ENCODE measurements around the gene TAF11L10. TPM values are rescaled to one million over a fixed set of nuclear protein-coding genes. Genes with fewer than 3 reads are reported as not detected.
"Not testable (repeated sequence)": the region's sequence is repeated elsewhere in the genome, so short reads cannot be mapped to it uniquely, and the experiment has no call there.

The TAF11L10 gene
- polyA plus RNA-seq (2014; cell fraction: cytosol; rRNA removed), result not detected in 2 replicates
- polyA plus RNA-seq (2014; cell fraction: nucleus; rRNA removed), result not detected in 2 replicates

DNA sequence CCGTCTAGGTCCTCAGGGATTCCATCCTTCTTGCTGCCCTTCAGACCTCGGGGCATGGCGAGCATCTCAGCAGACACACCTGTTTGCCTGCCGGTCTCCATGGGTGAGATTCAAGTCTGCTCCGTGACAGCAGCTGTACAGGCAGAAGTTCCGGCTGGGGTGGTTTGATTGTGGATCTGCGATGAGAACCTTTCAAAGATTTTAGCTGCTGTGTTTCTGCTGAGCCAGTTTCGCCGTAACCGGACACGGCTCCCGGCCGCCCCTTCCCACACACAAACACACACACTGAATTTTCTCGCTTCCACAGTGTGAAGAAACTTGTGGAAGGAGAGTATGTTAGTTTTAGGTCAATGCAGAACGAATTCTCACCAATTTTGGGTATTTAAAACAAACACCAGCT, at the start of gene TAF11L10:
Gene TAF11L10, minus strand, starts transcription at position 101 of the 400 bp plus-strand sequence.
- DNase-seq (ENCODE audit: low spot score), result not testable (repeated sequence)

DNA sequence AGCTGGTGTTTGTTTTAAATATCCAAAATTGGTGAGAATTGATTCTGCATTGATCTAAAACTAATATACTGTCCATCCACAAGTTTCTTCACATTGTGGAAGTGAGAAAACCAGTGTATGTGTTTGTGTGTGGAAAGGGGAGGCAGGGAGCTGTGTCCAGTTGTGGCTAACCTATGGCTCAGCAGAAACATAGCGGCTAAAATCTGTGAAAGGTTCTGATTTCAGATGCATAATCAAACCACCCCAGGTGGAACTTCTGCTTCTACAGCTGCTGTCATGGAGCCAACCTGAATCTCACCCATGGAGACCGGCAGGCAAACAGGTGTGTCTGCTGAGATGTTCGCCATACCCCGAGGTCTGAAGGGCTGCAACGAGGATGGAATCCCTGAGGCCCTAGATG, 36.5 kb upstream of the TAF11L10 start, which contains the start of gene TAF11L14:
Gene TAF11L14, plus strand, starts transcription at position 301 of the 400 bp plus-strand sequence.
- no peak for DNase-seq (ENCODE audit: low spot score)

DNA sequence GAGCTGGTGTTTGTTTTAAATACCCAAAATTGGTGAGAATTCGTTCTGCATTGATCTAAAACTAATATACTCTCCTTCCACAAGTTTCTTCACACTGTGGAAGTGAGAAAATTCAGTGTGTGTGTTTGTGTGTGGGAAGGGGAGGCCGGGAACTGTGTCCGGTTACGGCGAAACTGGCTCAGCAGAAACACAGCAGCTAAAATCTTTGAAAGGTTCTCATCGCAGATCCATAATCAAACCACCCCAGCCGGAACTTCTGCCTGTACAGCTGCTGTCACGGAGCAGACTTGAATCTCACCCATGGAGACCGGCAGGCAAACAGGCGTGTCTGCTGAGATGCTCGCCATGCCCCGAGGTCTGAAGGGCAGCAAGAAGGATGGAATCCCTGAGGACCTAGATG, 34.2 kb upstream of the TAF11L10 start, which contains the start of gene TAF11L13:
Gene TAF11L13, plus strand, starts transcription at position 301 of the 400 bp plus-strand sequence.
- DNase-seq (ENCODE audit: low spot score), result not testable (repeated sequence)

DNA sequence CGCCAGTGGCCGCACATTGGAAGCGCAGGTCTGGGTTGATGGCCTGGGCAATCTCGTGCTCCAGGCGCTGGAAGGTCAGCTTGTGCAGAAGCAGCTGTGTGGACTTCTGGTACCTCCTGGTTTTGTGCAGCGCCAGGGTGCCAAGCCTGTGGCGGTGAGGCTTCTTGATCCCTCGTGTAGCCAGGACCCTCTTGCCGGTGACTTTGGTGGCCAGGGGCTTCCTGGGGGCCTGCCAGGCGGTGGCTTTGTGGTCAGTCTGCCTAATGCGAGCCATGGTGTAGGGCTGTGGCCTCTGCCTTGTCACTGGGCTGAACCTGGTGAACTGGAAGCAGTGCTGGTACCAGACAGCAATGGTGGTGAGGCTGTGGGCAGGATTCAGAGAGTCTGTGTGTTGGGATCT, 28.1 kb upstream of the TAF11L10 start:
- DNase-seq (ENCODE audit: low spot score), result no peak

DNA sequence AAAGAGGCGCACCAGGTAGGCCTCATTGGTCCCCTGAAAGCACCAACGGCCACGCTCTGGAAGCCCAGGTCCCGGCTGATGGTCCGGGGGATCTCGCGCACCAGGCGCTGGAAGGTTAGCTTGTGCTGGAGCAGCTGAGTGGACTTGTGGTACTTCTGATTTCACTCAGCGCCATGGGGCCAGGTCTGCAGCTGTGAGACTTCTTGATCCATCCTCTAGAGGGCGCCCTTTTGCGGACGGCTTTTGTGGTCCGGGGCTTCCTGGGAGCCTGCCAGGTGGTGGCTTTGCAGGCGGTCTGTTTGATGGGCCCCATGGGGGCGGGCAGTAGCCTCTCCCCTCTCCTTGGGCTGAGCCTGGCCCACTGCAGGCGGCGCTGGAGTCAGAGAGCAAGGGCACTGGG, 23.0 kb upstream of the TAF11L10 start:
- DNase-seq (ENCODE audit: low spot score), result no peak

DNA sequence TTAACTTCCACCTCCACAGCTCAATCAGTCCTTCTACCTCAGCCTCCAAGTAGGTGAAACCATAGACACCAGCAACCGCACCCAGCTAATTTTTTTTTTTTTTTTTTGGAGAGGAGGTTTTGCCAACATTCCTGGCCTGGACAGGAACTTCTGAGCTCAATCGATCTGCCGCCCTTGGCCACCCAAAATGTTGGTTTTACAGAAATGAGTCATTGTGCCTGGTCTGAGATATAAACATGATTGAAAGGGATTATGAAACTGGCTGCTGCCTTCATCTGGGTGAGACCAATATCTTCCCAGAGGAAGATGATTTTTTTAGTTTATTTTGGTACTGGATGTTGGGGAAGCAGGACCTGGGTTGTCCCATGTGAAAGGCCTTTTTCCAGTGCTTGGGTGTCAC, 21.7 kb upstream of the TAF11L10 start:
- no peak for DNase-seq (ENCODE audit: low spot score)

DNA sequence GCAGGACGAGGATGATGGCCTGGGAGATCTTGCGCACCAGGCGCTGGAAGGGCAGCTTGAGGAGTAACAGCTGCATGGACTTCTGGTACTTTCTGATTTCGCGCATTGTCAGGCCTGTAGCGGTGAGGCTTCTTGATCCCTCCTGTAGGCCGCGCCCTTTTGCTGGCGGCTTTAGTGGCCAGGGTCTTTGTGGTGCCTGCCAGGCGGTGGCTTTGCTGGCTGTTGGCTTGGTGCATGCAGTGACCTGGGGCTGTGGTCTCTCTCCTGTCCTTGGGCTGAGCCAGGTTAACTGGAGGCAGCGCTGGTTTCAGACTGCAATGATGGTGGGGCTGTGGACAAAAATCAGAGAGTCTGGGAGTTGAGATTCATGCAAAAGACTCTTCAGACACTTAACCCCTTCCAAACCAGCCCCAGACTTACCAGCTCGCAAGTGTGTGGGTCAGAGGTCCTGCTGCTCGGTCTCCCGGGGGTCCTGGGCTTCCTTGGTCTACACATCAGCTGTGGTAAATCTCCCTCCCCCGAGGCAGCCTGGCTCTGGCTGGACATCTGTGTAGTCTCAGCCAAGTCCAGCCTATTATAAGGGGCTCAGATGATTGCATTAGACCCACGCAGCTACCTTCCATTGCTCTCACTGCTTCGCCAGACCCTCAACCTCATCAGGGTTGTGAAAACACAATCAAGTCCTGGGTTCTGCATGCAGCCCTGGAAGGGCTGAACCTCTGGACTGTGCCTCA, 17.4 kb upstream of the TAF11L10 start:
- DNase-seq (ENCODE audit: low spot score), result peak; percentile 75

DNA sequence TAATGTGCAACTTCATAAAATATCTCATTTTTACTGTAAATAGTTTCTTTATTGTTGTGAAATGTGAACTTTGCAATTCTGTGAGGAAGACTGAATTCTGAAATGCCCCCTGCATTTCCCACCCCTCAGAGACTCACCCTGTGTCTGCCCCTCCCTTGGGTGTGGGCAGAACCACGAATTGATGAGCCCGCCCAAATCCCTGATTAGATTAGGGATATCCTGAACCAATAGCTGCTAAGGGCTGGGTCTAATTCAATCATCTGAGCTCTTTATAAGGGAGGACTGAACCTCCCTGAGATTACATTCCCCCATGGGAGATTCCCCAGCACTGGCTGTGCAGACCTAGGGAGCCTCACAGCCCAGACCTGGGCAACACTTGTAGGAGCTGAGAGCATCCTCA, 12.5 kb upstream of the TAF11L10 start, which contains the start of gene TAF11L12:
Gene TAF11L12, plus strand, starts transcription at position 301 of the 400 bp plus-strand sequence.
- DNase-seq (ENCODE audit: low spot score), result not testable (repeated sequence)

DNA sequence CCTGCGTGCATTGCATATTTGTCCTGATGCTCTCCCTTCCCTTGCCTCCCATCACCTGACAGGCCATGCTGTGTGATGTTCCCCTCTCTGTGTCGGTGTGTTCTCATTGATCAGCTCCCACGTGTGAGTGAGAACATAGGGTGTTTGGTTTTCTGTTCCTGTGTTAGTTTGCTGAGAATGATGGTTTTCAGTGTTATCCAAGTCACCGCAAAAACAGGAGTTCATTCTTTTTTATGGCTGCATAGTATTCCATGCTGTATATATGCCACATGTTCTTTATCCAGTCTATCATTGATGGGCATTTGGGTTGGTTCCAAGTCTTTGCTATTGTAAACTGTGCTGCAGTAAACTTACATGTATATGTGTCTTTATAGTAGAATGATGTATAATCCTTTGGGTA, 9.8 kb upstream of the TAF11L10 start:
- DNase-seq (ENCODE audit: low spot score), result not testable (repeated sequence)

DNA sequence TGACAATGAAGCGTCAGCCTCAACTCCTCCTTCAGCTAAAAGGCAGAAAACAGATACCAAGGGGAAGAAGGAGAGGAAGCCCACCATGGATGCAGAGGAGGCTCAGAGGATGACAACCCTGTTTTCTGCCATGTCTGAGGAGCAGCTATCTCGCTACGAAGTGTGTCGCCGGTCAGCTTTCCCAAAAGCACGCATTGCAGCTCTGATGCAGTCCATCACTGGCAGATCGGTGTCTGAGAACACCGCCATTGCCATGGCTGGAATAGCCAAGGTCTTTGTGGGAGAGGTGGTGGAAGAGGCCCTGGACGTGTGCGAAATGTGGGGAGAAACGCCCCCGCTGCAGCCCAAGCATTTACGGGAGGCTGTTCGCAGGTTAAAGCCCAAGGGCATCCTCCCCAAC, 7.3 kb upstream of the TAF11L10 start:
- DNase-seq (ENCODE audit: low spot score), result no peak

DNA sequence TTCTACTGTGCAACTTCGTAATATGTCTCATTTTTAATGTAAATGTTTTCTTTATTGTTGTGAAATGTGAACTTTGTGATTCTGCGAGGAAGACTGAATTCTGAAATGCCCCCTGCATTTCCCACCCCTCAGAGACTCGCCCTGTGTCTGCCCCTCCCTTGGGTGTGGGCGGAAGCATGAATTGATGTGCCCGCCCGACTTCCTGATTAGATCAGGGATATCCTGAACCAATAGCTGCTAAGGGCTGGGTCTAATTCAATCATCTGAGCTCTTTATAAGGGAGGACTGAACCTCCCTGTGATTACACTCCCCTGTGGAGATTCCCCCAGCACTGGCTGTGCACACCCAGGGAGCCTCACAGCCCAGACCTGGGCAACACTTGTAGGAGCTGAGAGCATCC, 6.3 kb upstream of the TAF11L10 start, which contains the start of gene TAF11L11:
Gene TAF11L11, plus strand, starts transcription at position 304 of the 400 bp plus-strand sequence.
- not testable (repeated sequence) for DNase-seq (ENCODE audit: low spot score)

DNA sequence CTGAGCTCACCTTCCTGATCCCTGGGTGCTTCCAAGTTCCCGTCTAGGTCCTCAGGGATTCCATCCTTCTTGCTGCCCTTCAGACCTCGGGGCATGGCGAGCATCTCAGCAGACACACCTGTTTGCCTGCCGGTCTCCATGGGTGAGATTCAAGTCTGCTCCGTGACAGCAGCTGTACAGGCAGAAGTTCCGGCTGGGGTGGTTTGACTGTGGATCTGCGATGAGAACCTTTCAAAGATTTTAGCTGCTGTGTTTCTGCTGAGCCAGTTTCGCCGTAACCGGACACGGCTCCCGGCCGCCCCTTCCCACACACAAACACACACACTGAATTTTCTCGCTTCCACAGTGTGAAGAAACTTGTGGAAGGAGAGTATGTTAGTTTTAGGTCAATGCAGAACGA, 3.4 kb downstream of the TAF11L10 start, which contains the start of gene TAF11L9:
Gene TAF11L9, minus strand, starts transcription at position 140 of the 400 bp plus-strand sequence.
- not testable (repeated sequence) for DNase-seq (ENCODE audit: low spot score)

DNA sequence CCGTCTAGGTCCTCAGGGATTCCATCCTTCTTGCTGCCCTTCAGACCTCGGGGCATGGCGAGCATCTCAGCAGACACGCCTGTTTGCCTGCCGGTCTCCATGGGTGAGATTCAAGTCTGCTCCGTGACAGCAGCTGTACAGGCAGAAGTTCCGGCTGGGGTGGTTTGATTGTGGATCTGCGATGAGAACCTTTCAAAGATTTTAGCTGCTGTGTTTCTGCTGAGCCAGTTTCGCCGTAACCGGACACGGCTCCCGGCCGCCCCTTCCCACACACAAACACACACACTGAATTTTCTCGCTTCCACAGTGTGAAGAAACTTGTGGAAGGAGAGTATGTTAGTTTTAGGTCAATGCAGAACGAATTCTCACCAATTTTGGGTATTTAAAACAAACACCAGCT, 6.8 kb downstream of the TAF11L10 start, which contains the start of gene TAF11L8:
Gene TAF11L8, minus strand, starts transcription at position 101 of the 400 bp plus-strand sequence.
- DNase-seq (ENCODE audit: low spot score), result not testable (repeated sequence)

DNA sequence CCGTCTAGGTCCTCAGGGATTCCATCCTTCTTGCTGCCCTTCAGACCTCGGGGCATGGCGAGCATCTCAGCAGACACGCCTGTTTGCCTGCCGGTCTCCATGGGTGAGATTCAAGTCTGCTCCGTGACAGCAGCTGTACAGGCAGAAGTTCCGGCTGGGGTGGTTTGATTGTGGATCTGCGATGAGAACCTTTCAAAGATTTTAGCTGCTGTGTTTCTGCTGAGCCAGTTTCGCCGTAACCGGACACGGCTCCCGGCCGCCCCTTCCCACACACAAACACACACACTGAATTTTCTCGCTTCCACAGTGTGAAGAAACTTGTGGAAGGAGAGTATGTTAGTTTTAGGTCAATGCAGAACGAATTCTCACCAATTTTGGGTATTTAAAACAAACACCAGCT, 12.0 kb downstream of the TAF11L10 start, which contains the start of gene TAF11L7:
Gene TAF11L7, minus strand, starts transcription at position 101 of the 400 bp plus-strand sequence.
- not testable (repeated sequence) for DNase-seq (ENCODE audit: low spot score)

Small RNA genes within 50 kb of the gene (small RNA-seq; reads per million reads assigned to genes)
- 0 to 0.03 reads per million in 2 experiments for gene AC233724.1
- 0 reads per million in 2 experiments for gene AC233724.3
- 0 reads per million in 2 experiments for gene AC233724.4
- 0 reads per million in 2 experiments for gene AC233724.6
- gene AC233724.7, result 0 reads per million in 2 experiments
